Stimulated activated naive CD4-positive, alpha-beta T cell treated with Interleukin-2 at 50 U/mL for 16 hours (primary cell): Measurements from ENCODE around the gene SPIRE2.
"Not testable (repeated sequence)": the region's sequence is repeated elsewhere in the genome, so short reads cannot be mapped to it uniquely, and the experiment has no call there.

Experiments
- DNase-seq: peaks from one replicate; lab custom pipeline; 2025; lab: John Stamatoyannopoulos, UW

The SPIRE2 gene, protein sequence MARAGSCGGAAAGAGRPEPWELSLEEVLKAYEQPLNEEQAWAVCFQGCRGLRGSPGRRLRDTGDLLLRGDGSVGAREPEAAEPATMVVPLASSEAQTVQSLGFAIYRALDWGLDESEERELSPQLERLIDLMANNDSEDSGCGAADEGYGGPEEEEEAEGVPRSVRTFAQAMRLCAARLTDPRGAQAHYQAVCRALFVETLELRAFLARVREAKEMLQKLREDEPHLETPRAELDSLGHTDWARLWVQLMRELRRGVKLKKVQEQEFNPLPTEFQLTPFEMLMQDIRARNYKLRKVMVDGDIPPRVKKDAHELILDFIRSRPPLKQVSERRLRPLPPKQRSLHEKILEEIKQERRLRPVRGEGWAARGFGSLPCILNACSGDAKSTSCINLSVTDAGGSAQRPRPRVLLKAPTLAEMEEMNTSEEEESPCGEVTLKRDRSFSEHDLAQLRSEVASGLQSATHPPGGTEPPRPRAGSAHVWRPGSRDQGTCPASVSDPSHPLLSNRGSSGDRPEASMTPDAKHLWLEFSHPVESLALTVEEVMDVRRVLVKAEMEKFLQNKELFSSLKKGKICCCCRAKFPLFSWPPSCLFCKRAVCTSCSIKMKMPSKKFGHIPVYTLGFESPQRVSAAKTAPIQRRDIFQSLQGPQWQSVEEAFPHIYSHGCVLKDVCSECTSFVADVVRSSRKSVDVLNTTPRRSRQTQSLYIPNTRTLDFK

GRCh38 chr16:89828199-89828869 is at the start of gene SPIRE2:
Gene SPIRE2, plus strand, starts transcription at chr16:89828475. Its CDS starts 76 bp downstream, at chr16:89828551.
- peak; percentile 65 for DNase-seq

GRCh38 chr16:89779231-89779908 is 48.9 kb upstream of the SPIRE2 start:
- DNase-seq, result no peak

DNA sequence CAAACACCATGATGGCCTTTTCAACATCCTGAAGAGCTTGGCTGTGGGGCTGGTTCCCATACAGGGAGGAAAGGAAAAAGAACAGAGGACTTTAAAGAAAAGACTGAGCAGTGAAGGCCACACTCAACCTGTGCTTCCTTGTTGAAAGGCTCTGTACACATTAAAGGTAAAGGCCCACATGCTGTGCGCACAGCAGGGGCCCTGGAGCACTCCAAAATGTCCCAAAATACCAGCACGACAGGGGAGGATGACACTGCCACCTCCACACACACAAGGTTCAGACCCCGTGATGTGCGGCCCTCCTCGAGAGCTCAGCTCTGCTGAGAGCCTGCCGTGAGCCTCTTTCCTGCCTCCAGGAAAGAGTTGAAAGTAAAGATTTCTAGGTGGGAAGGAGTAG is 48.4 kb upstream of the SPIRE2 start:
- DNase-seq, result no peak

DNA sequence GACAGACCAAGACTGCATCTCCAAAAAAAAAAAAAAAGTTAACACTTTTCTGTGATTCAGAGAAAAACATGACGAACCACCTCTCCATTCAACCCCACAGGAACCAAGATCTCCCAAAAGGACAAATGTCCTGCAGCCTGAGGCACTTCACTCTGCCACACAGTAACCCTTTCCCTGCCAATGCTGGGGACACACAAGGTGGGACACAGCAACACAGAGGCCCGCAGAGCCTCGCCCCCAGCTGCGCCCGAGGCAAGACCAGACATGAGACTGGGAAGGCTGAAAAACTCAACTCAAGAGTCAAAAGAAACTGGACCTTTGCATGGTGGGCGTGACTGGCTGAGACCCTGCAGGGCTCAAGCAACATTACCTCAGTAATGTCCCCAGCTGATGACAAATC is 45.8 kb upstream of the SPIRE2 start:
- no peak for DNase-seq

GRCh38 chr16:89783952-89784351 is 44.3 kb upstream of the SPIRE2 start:
- not testable (repeated sequence) for DNase-seq

DNA sequence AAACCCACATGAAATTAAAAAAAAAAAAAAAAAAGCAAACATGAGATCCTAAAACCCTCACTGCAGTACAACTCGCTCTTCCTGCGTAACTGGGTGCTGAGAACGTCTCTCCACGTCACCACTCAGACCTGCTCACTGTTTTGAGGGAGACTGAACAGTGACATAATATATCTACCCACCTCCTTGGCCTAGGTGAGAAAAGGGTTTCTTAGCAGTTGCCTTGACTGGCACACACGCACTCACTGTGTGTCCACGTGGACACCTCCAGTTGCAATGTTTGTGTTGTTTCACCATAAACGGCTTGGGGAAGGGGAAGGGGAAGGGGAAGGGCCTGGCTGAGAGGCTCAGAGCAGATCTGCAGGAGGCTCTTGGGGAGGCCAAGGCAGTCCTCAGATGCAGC is 43.9 kb upstream of the SPIRE2 start:
- DNase-seq, result no peak

DNA sequence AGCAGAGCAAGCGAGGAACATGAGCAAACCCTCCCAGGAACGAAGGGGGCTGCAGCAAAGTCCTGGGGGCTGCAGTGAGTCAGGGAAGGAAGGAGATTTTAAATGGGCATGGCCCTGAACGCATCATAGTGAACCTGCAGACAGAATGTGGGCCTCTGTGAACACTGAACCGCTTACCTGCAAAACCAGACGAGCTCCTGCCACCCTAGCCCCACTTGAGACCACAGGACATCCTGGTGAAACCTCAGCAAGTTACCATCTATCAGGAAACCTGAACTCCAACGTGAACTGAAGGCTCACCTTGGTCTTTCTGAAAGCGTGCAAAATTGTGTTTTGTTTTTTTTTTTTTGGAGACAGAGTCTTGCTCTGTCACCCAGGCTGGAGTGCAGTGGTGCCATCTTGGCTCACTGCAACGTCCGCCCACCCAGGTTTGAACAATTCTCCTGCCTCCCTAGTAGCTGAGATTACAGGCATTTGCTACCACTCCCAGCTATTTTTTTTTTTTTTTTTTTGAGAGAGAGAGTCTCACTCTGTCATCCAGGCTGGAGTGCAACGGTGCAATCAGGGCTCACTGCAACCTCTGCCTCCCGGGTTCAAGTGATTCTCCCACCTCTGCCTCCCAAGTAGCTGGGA is 42.6 kb upstream of the SPIRE2 start:
- no peak for DNase-seq

GRCh38 chr16:89786474-89787364 is 41.6 kb upstream of the SPIRE2 start:
- DNase-seq, result no peak

DNA sequence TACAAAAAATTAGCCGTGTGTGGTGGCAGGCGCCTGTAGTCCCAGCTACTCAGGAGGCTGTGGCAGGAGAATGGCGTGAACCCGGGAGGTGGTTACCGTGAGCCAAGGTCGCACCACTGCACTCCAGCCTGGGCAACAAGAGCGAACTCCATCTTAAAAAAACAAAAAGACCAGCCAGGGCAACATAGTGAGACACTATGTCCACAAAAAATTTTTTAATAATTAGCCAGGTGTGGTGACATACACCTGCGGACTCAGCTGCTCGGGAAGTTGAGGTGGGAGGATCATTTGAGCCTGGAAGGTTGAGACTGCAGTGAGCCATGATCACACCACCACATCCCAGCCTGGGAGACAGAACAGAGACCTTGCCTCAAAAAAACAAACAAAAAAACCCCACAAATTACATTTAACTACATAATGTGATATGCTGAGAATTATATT is 40.9 kb upstream of the SPIRE2 start:
- no peak for DNase-seq

GRCh38 chr16:89791278-89791995 is 36.8 kb upstream of the SPIRE2 start:
- DNase-seq, result no peak

DNA sequence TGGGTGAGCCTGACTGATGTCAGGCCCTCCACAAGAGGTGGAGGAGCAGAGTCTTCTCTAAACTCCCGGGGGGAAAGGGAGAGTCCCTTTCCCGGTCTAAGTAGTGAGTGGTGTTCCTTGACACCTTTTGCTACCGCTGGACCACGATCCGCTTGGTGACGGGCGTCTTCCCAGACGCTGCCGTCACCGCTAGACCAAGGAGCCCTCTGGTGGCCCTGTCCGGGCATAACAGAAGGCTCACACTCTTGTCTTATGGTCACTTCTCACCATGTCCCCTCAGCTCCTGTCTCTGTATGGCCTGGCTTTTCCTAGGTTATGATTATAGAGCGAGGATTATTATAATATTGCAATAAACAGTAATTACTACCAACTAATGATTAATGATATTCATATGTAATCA is 35.2 kb upstream of the SPIRE2 start:
- peak; percentile 37 for DNase-seq

- no peak for DNase-seq
These were observed 34.3 kb upstream of the SPIRE2 start for GRCh38 chr16:89793955-89794354.

- no peak for DNase-seq
These were observed 32.6 kb upstream of the SPIRE2 start for GRCh38 chr16:89795676-89796075.

DNA sequence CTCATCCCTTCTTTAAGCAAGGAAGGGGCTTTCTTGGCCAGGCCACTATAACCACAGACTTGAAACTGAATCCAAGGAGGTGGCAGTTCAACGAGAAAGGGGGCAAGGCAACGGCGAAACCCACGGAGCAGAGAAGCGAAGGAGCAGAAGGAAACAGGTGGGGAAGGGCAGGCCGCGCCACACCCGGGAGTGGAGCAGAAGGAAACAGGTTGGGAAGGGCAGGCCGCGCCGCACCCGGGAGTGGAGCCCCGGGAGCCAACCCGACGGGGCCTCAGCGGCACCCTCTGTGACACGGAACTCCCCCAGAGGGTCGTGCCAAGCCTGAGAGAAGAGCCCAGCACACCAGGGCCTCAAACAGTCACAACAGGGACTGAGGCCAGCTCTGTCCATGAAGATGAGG is 32.2 kb upstream of the SPIRE2 start:
- DNase-seq, result no peak

- no peak for DNase-seq
These were observed 30.1 kb upstream of the SPIRE2 start for GRCh38 chr16:89798126-89798525.

- no peak for DNase-seq
These were observed 29.4 kb upstream of the SPIRE2 start for GRCh38 chr16:89798832-89799370.

DNA sequence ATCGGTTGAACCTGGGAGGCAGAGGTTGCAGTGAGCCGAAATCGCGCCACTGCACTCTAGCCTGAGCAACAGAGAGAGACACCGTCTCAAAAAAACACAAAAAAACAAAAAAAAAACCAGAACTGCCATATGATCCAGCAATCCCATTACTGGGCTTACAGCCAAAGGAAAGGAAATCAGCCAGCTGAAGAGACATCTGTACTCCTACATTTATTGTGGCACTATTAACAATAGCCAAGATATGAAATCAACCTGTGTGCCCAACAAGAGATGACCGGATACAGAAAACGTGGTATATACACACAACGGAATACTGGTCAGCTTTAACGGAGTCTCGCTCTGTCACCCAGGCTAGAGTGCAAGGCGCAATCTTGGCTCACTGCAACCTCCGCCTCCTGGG is 26.5 kb upstream of the SPIRE2 start:
- DNase-seq, result no peak

DNA sequence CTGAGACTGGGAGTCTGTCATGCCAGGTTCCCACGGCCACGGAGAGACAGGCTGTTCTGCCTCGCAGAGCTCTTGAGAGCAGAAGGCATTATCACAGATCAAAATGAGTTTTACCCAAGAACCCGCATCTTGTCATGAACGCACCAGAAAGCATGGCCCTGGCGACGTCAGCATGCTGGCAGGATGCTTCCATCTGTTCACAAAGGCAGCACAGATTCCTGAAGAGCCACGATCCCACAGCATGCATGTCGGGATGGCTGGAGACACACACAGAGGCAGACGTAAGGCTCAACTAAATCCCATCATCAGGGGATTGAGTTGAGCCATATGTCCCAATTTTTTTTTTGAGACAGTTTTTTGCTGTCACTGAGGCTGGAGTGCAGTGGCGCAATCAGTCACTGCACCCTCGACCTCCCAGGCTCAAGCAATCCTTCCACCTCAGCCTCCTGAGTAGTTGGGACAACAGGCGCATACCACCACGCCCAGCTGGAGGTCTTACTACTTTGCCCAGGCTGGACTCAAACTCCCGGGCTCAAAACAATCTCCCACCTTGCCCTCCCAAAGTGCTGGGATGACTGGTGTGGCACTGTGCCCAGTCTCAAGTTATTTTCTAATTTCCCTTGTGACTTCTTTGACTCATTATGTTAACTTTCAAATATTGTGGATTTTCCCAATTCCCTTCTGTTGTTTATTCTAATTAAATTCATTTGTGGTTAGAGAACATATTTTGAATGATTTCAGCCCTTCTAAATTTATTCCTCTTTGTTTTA is 23.0 kb upstream of the SPIRE2 start:
- no peak for DNase-seq

- DNase-seq, result not testable (repeated sequence)
These were observed 21.6 kb upstream of the SPIRE2 start for GRCh38 chr16:89806589-89807193.
